HepG2 (cell line): ENCODE measurements around the gene PHF23. TPM values are rescaled to one million over a fixed set of nuclear protein-coding genes. Genes with fewer than 3 reads are reported as not detected.
A peak's percentile ranks its signal among the peaks of the same experiment; 100 is the strongest.

ENCODE experiments used
- ARID3A ChIP-seq: IDR thresholded peaks from 2 replicates; pipeline ENCODE4 v1.6.1; 2012; ENCODE audit warnings: low read depth, low read length, improper control_type of control experiment
- DPF2 ChIP-seq: sonication (generic); formaldehyde crosslinking; IDR thresholded peaks from 2 replicates; pipeline ENCODE4 v1.4.0; 2020; ENCODE audit warnings: mild to moderate bottlenecking, low read depth, missing genetic modification reagents, borderline replicate concordance
- EED ChIP-seq: sonication (generic); formaldehyde crosslinking; IDR thresholded peaks from 2 replicates; pipeline ENCODE4 v1.5.0; 2020; ENCODE audit warnings: mild to moderate bottlenecking, missing genetic modification reagents
- FOXA3 ChIP-seq: IDR thresholded peaks from 2 replicates; pipeline ENCODE4 v1.6.1; 2016; ENCODE audit warnings: missing genetic modification reagents, missing compliant biosample characterization
- GABPA ChIP-seq, 2 experiments: IDR thresholded peaks; 2 replicates each; pipeline ENCODE4 v1.6.1; 2011 to 2016; ENCODE audit warnings: low read depth in 2 of 2, low read length in 1 of 2, missing biosample characterization in 1 of 2, missing genetic modification characterization in 1 of 2
- GATAD2A ChIP-seq: IDR thresholded peaks from 2 replicates; pipeline ENCODE4 v1.6.1; 2016
- REXO4 ChIP-seq: sonication (generic); formaldehyde crosslinking; IDR thresholded peaks from 2 replicates; pipeline ENCODE4 v1.8.0; 2022; ENCODE audit warnings: missing genetic modification reagents, mild to moderate bottlenecking, borderline replicate concordance
- SNAPC4 ChIP-seq: sonication (generic); formaldehyde crosslinking; IDR thresholded peaks from 2 replicates; pipeline ENCODE4 v1.4.0; 2020; ENCODE audit warnings: mild to moderate bottlenecking, missing genetic modification reagents
- ZBTB20 ChIP-seq: sonication (generic); formaldehyde crosslinking; IDR thresholded peaks from 2 replicates; pipeline ENCODE4 v1.8.1; 2023; ENCODE audit warnings: missing genetic modification reagents, low read depth, mild to moderate bottlenecking, borderline replicate concordance
- ZNF142 ChIP-seq: sonication (generic); formaldehyde crosslinking; IDR thresholded peaks from 2 replicates; pipeline ENCODE4 v1.4.0; 2020; ENCODE audit warnings: missing genetic modification reagents
- ZNF274 ChIP-seq: sonication (generic); formaldehyde crosslinking; IDR thresholded peaks from 2 replicates; pipeline ENCODE4 v1.5.1; 2020; ENCODE audit warnings: mild to moderate bottlenecking, missing genetic modification reagents
- ZNF326 ChIP-seq: sonication (generic); formaldehyde crosslinking; IDR thresholded peaks from 2 replicates; pipeline ENCODE4 v1.4.0; 2020; ENCODE audit warnings: missing genetic modification reagents, borderline replicate concordance
- ZNF383 ChIP-seq: sonication (generic); formaldehyde crosslinking; IDR thresholded peaks from 2 replicates; pipeline ENCODE4 v1.4.0; 2020; ENCODE audit warnings: missing genetic modification reagents, mild to moderate bottlenecking, borderline replicate concordance
- ZNF577 ChIP-seq: sonication (generic); formaldehyde crosslinking; IDR thresholded peaks from 2 replicates; pipeline ENCODE4 v1.4.0; 2020; ENCODE audit warnings: mild to moderate bottlenecking, low read depth, missing genetic modification reagents, borderline replicate concordance
- ZNF75D ChIP-seq: sonication (generic); formaldehyde crosslinking; IDR thresholded peaks from 2 replicates; pipeline ENCODE4 v1.8.1; 2023; ENCODE audit warnings: missing genetic modification reagents, mild to moderate bottlenecking, borderline replicate concordance
- ZSCAN25 ChIP-seq: sonication (generic); formaldehyde crosslinking; IDR thresholded peaks from 2 replicates; pipeline ENCODE4 v1.8.0; 2022; ENCODE audit warnings: mild to moderate bottlenecking, missing genetic modification reagents
- polyA plus RNA-seq, 8 experiments: library from polyadenylated mRNA; depleted of rRNA in 3 of 8; stranded (reverse) in 7 of 8; unstranded in 1 of 8; fragments of >200 nt; fragmentation: Illumina TruSeq in 4 of 8; extraction: Trizol in 4 of 8; gene quantifications; 2 replicates each; pipeline versions ENCODE4 v1.2.1 to v1.2.3, GENCODE V29; 2011 to 2016; ENCODE audit warnings: low read depth in 4 of 8, missing spikeins in 1 of 8, mixed read lengths in 1 of 8; ENCODE audit not compliant: insufficient read depth in 1 of 8
- total RNA-seq, 5 experiments: library from RNA; depleted of rRNA; stranded (reverse); fragments of >200 nt; fragmentation: Illumina TruSeq; extraction: Trizol; gene quantifications; 2 replicates each; pipeline ENCODE4 v1.2.3, GENCODE V29; 2016; ENCODE audit warnings: low read depth in 1 of 5

PHF23 gene
- total and polyA plus RNA-seq, 2 of the 13 experiments (the other 11 are each of a cell fraction or from before 2014, with no cell fraction given): 27.6 to 33.2 TPM

GRCh38 chr17:7191571-7192270, 47.5 kb downstream of the PHF23 start (continued):
- no peak for TF ChIP-seq ZNF142 (CRISPR knock-in tag)
- TF ChIP-seq ZNF577 (CRISPR knock-in tag): no peak
- TF ChIP-seq FOXA3: no peak
- TF ChIP-seq GABPA (IDR thresholded peaks at IDR 0.05; ENCODE audit: low read depth, low read length): no peak
- TF ChIP-seq GABPA (CRISPR knock-in tag; IDR thresholded peaks at IDR 0.05; ENCODE audit: low read depth): peak; percentile 82
- TF ChIP-seq ZBTB20 (CRISPR knock-in tag): no peak
- TF ChIP-seq DPF2 (CRISPR knock-in tag): no peak
- no peak for TF ChIP-seq ZNF274 (CRISPR knock-in tag)
- TF ChIP-seq ZNF383 (CRISPR knock-in tag): no peak
- TF ChIP-seq SNAPC4 (CRISPR knock-in tag): no peak
- TF ChIP-seq REXO4: no peak
- TF ChIP-seq EED: no peak
- no peak for TF ChIP-seq ARID3A
- no peak for TF ChIP-seq ZNF75D
- no peak for TF ChIP-seq GATAD2A (CRISPR knock-in tag)
- no peak for TF ChIP-seq ZSCAN25 (CRISPR knock-in tag)
- TF ChIP-seq ZNF326 (CRISPR knock-in tag): no peak
